ENCODE results near the gene SMYD3. TPM values are rescaled to one million over a fixed set of nuclear protein-coding genes. Genes with fewer than 3 reads are reported as not detected.

SMYD3 gene
- total RNA-seq, result 10 to 100 TPM; 12.0 to 15.0 (median 13.2) TPM

DNA sequence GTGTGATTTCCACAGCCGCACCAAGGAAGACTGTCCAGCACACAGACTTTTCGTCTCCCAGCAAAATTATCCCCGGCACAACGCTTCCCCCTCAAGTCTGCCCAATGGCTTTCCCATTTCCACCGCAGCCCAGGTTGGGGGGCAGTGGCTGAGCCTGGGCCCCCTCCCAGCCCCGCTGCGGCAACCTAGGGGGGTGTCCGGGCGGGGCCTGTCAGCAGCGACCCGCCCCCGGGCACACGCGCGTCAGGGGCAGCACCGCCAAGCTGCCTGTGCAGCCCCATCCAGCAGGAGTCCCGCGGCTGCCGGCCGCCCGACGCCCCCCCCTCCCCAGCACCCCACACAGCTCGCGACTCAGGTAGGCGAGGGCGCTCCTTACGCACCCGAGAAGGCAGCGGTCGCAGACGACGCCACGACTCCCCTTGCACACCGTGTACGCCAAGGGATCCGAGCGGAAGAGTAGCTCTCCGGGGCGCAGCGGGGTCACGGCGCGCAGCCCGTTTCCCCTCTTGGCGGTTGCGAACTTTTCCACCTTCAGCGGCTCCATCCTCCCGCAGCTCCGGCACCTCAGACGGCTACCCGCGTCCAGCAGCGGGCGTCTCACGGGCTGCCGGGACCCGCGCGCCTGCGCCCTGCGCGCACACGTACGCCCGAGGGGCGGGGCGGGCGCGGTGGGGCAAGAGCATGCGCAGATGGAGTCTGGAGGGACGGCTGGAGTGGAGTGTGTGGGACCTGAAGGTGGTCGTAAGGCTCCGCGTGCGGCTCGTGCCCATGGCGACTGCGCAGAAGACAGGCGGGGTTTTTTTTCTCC, at the start of gene SMYD3:
SMYD3 (minus strand) TSS at position 606 of the 808 bp plus-strand sequence.
- Histone ChIP-seq H3K27me3 (no peaks in the 10 kb centered on the region), H3K27ac (replicated peaks in 1 of 4) (peak within 1 kb of the TSS; percentile 51 to 70 (median 68)), H3K4me3 (peak within 1 kb of the TSS; percentile 71 to 95 (median 86)), H3K4me1 (peaks cover 7 to 25% (median 20%) of the 10 kb centered on the region in 4 donors), H3K36me3 (no peaks in the 10 kb centered on the region), H3K9me3 (no peaks in the 10 kb centered on the region)
- intact Hi-C loops (cut with DNase I), result no loop called here
- TF ChIP-seq POLR2A (IDR thresholded peaks at IDR 0.05; ENCODE audit: low read depth), result no peak
- TF ChIP-seq EP300 (IDR thresholded peaks at IDR 0.05), result no peak
- TF ChIP-seq POLR2AphosphoS5 (IDR thresholded peaks at IDR 0.05), result peak; percentile 55 to 71
- TF ChIP-seq, protein P1, sequence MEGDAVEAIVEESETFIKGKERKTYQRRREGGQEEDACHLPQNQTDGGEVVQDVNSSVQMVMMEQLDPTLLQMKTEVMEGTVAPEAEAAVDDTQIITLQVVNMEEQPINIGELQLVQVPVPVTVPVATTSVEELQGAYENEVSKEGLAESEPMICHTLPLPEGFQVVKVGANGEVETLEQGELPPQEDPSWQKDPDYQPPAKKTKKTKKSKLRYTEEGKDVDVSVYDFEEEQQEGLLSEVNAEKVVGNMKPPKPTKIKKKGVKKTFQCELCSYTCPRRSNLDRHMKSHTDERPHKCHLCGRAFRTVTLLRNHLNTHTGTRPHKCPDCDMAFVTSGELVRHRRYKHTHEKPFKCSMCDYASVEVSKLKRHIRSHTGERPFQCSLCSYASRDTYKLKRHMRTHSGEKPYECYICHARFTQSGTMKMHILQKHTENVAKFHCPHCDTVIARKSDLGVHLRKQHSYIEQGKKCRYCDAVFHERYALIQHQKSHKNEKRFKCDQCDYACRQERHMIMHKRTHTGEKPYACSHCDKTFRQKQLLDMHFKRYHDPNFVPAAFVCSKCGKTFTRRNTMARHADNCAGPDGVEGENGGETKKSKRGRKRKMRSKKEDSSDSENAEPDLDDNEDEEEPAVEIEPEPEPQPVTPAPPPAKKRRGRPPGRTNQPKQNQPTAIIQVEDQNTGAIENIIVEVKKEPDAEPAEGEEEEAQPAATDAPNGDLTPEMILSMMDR (IDR thresholded peaks at IDR 0.05), result peak in 2 of 3 experiments; percentile 22 to 52
- 2% methylated on average over 31 of the region's 79 CpGs for WGBS
- peak; percentile 90 for DNase-seq (ENCODE audit: extremely low spot score)

DNA sequence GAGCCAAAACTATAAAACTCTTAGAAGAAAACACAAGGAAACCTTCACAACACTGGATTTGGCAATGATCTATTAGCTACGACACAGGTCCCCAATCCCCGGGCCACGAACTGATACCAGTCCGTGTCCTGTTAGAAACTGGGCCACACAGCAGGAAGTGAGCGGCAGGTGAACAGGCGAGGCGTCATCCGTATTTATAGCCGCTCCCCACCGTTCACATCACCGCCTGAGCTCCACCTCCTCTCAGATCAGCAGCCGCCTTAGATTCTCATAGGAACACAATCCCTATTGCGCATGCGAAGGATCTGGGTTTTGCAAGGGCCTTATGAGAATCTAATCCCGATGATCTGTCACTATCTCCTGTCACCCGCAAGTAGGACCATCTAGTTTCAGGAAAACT, 47.1 kb upstream of the SMYD3 start:
- 96% methylated on average over 16 of the region's 16 CpGs for WGBS
- Histone ChIP-seq H3K9me3 (no peaks in the 10 kb centered on the region), H3K36me3 (peaks cover 59 to 99% (median 76%) of the 10 kb centered on the region in 4 donors), H3K4me1 (no peaks in the 10 kb centered on the region), H3K4me3 (no peak overlapping the region), H3K27me3 (no peaks in the 10 kb centered on the region), H3K27ac (replicated peaks in 1 of 4) (no peak overlapping the region)
- DNase-seq (ENCODE audit: extremely low spot score), result no peak
- intact Hi-C loops (cut with DNase I), result loop anchor here (10.0 kb wide), 1 partner anchor 111 kb away; no protein-coding TSS in a partner anchor
- TF ChIP-seq POLR2A (IDR thresholded peaks at IDR 0.05; ENCODE audit: low read depth) (no peak), EP300 (IDR thresholded peaks at IDR 0.05) (no peak), POLR2AphosphoS5 (IDR thresholded peaks at IDR 0.05) (no peak)
- TF ChIP-seq, protein P1 (IDR thresholded peaks at IDR 0.05), result no peak

GRCh38 chr1:246552110-246552509, 45.0 kb upstream of the SMYD3 start:
- intact Hi-C loops (cut with DNase I), result loop anchor here (10.0 kb wide), 1 partner anchor 113 kb away; no protein-coding TSS in a partner anchor
- Histone ChIP-seq H3K27me3 (no peaks in the 10 kb centered on the region), H3K36me3 (peaks cover 67 to 100% (median 77%) of the 10 kb centered on the region in 4 donors), H3K27ac (replicated peaks in 1 of 4) (no peak overlapping the region), H3K4me3 (no peak overlapping the region), H3K9me3 (no peaks in the 10 kb centered on the region), H3K4me1 (no peaks in the 10 kb centered on the region)
- 95% methylated on average over 6 of the region's 6 CpGs for WGBS
- TF ChIP-seq POLR2AphosphoS5 (IDR thresholded peaks at IDR 0.05), result no peak
- TF ChIP-seq, protein P1 (IDR thresholded peaks at IDR 0.05), result no peak
- no peak for TF ChIP-seq POLR2A (IDR thresholded peaks at IDR 0.05; ENCODE audit: low read depth)
- TF ChIP-seq EP300 (IDR thresholded peaks at IDR 0.05), result no peak
- no peak for DNase-seq (ENCODE audit: extremely low spot score)

GRCh38 chr1:246550402-246550801, 43.3 kb upstream of the SMYD3 start:
- TF ChIP-seq, protein P1 (IDR thresholded peaks at IDR 0.05), result no peak
- TF ChIP-seq POLR2AphosphoS5 (IDR thresholded peaks at IDR 0.05) (no peak), POLR2A (IDR thresholded peaks at IDR 0.05; ENCODE audit: low read depth) (no peak), EP300 (IDR thresholded peaks at IDR 0.05) (no peak)
- DNase-seq (ENCODE audit: extremely low spot score), result no peak
- no peaks in the 10 kb centered on the region for H3K4me1 ChIP-seq
- intact Hi-C loops (cut with DNase I), result loop anchor here (10.0 kb wide), 1 partner anchor 114 kb away; no protein-coding TSS in a partner anchor
- H3K36me3 ChIP-seq, result peaks cover 52 to 100% (median 69%) of the 10 kb centered on the region in 4 donors
- no peak overlapping the region for H3K4me3 ChIP-seq
- H3K27ac ChIP-seq (replicated peaks in 1 of 4), result no peak overlapping the region
- H3K27me3 ChIP-seq, result no peaks in the 10 kb centered on the region
- WGBS, result 71% methylated on average over 11 of the region's 11 CpGs
- H3K9me3 ChIP-seq, result no peaks in the 10 kb centered on the region
